Esophagus squamous epithelium (tissue), 4 donors: ENCODE measurements around the gene RPS8.

Source experiments
- POLR2A ChIP-seq, 4 donors: fragments of 450-650 bp; IDR thresholded peaks; one replicate each; pipeline ENCODE4 v1.6.1; 2017; ENCODE audit warnings: antibody characterized with exemption in 4 of 4, mild to moderate bottlenecking in 4 of 4, moderate library complexity in 3 of 4
- TF ChIP-seq, protein P1 (sequence below), 6 experiments: fragments of 450-650 bp in 4 of 6; fragments of 200-600 bp in 2 of 6; sonication (generic) in 2 of 6; IDR thresholded peaks; one replicate each; pipeline ENCODE4 v1.5.1; 2016 to 2019; ENCODE audit warnings: antibody characterized with exemption in 6 of 6, mild to moderate bottlenecking in 4 of 6, moderate library complexity in 4 of 6

- TF ChIP-seq, protein P1, sequence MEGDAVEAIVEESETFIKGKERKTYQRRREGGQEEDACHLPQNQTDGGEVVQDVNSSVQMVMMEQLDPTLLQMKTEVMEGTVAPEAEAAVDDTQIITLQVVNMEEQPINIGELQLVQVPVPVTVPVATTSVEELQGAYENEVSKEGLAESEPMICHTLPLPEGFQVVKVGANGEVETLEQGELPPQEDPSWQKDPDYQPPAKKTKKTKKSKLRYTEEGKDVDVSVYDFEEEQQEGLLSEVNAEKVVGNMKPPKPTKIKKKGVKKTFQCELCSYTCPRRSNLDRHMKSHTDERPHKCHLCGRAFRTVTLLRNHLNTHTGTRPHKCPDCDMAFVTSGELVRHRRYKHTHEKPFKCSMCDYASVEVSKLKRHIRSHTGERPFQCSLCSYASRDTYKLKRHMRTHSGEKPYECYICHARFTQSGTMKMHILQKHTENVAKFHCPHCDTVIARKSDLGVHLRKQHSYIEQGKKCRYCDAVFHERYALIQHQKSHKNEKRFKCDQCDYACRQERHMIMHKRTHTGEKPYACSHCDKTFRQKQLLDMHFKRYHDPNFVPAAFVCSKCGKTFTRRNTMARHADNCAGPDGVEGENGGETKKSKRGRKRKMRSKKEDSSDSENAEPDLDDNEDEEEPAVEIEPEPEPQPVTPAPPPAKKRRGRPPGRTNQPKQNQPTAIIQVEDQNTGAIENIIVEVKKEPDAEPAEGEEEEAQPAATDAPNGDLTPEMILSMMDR (IDR thresholded peaks at IDR 0.05), result no peak
- TF ChIP-seq POLR2A (IDR thresholded peaks at IDR 0.05), result no peak
These were observed 35.1 kb upstream of the RPS8 start for GRCh38 chr1:44740179-44740617.
